Germinal center (tissue), 1 donor: ENCODE data around the gene CLEC2L.

Experiments used
- DNase-seq: peaks from one replicate; pipeline ENCODE4 v3.0.0; 2012; ENCODE audit warnings: mixed read lengths, low spot score

Gene CLEC2L

GRCh38 chr7:139557857-139558581 lies 34.5 kb downstream of the CLEC2L start:
- DNase-seq = no peak

DNA sequence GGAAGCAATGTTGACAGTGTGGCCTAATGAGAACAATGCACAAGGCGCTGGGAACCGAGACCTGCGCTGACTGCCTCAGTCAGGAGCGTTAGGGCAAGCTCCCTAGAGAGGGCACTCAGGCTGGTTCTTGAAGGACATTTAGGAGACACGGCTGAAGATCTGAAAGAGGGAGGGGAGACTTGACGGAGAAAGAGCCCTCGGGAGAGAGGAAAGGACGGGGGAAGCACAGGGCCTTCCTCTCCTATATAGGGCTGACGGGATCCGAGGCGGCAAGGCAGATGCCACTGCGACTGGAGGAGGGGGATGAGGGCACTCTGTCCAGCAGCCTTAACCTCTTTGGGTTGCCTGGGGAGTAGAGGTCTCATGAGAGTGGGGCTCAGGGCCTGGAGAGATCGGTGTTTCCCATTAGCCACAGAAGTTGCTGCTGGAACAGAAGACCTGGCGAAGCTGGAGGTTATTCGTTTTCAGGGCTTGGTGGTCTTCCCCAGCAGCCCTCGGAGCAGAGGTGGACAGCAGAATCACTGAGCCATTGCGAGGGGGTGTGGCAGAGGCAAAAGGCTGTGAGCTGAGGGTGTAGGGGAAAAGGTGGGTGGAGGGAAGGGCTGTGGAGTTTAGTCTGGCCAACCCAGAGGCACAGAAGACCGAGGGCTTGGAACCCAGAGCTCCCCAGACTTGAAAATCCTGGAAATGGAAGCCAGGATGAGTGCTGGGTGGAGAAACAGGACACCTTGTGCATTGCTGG lies 36.0 kb downstream of the CLEC2L start:
- DNase-seq = no peak

DNA sequence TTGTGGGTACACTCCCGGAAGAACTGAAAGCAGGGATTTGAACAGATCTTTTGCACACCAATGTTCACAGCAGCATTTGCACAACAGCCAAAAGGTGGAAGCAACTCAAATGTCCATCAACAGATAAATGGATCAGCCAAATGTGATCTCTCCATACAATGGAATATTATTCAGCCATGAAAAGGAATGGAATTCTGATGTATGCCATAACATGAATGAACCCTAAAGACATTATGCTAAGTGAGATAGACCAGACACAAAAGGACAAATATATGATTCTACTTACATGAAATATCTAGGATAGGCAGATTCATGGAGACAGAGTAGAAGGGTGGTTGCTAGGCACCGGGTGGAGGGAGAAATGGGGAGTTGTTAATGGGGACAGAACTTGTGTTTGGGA lies 36.7 kb downstream of the CLEC2L start:
- no peak for DNase-seq

- DNase-seq = no peak
Measured at GRCh38 chr7:139560678-139561077, 37.2 kb downstream of the CLEC2L start.

GRCh38 chr7:139562491-139562890 lies 39.0 kb downstream of the CLEC2L start:
- DNase-seq = no peak

DNA sequence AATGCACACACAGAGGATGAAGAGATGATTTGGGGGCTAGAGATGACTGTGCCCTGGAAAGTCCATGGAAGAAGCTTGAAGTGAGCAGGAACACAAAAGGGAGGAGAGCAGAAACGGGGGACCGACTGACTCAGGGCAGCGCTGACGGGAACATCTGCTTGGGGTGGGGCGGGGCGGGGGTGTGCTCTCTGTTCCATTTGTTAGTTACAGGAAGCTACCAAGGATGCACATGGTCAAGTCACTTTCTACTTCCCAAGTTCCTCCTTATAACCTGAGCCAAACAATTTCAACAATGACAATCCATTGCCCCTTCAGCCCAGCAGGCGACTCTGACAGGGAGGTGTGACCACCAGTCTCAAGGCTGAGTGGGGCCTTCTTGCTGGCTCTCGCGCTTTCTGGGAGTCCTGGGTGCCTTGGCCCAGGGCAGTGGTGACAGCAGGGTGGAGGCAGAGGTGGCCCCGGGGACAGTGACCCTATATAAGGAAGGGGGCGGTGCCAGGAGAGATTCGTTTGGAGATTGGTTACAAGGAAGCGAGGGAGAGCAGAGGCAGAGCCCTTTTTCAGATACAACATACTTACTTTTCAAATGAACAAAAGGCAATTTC lies 39.6 kb downstream of the CLEC2L start:
- DNase-seq = no peak

DNA sequence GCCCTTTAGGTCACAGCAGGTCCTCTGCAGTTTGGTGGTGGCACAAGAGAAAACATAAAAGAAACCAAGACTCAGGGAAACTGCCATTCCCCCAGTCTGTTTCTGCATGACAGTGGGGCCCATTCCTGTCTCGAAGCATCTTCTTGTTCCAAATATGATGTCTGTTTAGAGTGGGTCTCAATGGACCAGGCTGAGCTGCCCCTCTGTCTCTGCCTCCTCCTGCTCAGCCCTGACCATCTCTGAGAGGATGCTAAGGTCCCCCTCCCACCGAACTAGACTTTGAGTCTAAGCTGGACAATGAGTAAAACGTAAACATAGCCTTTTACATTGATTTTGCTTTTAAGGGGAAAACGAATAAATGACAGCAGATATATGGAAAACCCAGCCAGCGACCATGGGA lies 40.4 kb downstream of the CLEC2L start:
- no peak for DNase-seq

GRCh38 chr7:139566075-139566474 lies 42.6 kb downstream of the CLEC2L start:
- DNase-seq = no peak

DNA sequence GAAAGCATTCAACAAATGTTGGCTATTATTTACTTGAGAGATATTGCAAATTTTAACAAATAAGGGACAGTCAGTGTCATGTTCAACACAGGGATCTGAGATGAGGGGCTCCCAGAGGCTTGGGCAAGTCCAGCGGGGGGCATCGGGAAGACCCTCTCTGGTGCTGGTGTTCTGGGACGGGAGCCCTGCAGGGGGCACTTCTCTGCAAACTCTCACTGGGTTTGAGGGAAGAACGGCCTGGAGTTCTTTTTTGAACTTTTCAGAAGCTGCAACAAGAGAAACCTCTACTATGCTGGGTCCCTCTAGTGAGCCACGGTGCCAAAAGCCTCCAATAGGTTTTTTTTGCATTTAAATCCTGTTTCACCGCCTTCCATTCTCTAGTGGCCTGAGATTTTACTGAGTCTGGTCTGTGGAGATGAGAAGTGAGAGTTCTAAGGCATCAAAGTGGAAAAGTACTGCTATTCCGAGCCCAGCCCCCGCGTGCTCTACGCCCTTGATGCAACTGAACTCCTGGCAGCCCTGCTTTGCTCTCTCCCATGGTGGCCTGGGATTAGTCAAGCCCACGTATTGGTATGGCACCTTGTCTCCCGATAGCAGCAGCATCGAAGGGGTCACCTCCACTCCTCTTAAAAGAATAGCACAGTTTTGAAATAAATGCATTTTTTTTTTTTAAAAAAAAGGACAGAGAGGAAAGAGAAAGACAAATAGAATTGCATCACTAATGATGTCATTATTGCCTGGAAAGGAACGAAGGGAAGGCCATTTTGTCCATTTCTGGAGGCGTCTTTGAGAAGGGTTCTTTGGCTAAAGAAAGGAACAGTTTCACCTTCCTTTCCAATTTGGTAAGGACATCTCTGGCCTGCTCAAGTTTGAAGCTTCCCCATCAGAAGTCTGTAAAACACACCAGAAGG lies 43.5 kb downstream of the CLEC2L start:
- DNase-seq = no peak

- DNase-seq = no peak
Measured at GRCh38 chr7:139567647-139568345, 44.3 kb downstream of the CLEC2L start.

DNA sequence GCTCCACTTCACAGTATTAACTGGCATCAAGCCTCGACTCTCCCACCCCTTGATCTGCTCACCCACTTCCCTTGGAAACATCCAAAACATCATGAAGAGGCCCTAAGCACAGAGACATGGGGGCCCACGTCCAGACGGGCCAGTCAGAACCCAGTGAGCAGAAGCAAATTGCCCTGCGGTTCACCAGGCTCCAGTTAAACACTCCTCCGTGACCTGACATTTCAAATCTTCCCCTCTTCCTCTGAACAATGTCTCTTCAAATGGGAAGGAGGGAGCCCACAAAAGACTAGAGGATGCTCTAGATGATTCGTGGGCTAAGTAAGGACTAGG lies 44.8 kb downstream of the CLEC2L start:
- no peak for DNase-seq

DNA sequence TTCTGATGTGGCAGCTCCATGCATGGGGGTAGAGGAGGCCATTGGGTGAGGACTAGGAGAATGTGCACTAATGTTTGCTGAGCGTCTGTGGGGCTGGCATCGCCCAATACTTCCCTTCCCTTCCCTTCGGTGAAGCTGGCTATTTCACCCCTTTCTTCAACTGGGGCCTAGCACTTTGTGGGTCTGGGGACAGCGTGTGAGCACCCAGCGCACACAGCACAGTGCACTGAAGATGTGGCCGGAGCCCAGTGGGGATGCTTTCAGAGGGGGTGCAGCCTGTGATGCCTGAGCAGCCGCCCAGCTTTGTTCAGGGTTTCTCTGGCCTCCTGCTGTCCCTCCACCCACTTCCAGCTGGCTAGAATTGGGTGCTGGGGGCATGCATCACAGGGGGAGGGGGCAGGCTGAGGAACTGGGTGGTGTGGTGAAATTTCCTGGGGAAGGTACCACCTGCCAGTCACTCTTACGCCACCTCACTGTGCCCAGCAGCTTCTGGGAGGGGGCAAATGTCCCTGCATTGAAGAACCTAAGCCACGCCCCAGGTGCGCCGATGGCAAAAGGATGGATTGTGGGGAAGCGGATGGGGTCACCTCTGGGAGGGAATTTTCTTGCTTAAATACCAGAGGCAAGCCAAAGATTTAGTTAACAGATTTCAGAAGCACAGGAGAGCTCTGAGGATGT lies 45.5 kb downstream of the CLEC2L start:
- no peak for DNase-seq

GRCh38 chr7:139570119-139570518 lies 46.6 kb downstream of the CLEC2L start:
- DNase-seq = no peak

- no peak for DNase-seq
Measured at GRCh38 chr7:139570626-139571025, 47.1 kb downstream of the CLEC2L start.

GRCh38 chr7:139571190-139571589 lies 47.7 kb downstream of the CLEC2L start:
- DNase-seq = no peak

- DNase-seq = no peak
Measured at GRCh38 chr7:139571651-139572050, 48.2 kb downstream of the CLEC2L start.

- no peak for DNase-seq
Measured at GRCh38 chr7:139572071-139572470, 48.6 kb downstream of the CLEC2L start.

DNA sequence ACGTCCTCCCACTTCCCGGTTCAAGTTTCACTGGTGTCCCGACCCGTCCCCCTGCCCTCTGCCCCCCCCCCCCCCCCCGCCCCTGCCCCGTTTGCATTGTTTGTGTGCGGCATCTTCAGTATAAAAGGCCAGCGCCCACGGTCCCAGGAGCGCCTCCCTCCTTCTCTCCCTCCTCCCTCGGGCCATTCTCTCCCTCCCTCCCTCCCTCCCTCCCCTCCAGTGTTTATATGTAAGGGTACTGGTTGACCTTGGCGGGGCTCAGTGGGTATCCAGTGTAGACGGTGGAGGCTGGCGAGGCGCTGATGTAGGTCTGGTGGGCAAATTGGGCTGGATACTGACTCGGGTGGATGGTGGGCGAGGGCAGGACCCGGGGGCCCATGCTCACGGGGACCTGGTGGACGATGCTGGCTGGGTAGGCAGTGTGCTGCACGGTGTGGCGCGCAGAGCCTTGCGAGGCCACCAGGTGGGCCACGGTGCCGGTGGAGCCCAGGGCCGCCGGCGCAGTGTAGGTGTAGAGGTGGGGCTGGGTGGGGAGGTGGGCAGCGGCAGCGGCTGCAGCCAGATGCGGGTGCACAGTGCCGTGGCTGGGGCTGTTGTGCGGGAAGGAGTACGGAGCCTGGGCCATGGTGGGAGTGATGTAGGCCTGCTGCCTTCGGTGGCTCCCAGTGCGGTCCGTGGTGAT lies 49.4 kb downstream of the CLEC2L start:
- DNase-seq = no peak

- no peak for DNase-seq
Measured at GRCh38 chr7:139573871-139574270, 50.4 kb downstream of the CLEC2L start.

GRCh38 chr7:139574618-139575337 lies 51.3 kb downstream of the CLEC2L start:
- DNase-seq = no peak
